Measurements from ENCODE around the gene ACVR1.

DNA sequence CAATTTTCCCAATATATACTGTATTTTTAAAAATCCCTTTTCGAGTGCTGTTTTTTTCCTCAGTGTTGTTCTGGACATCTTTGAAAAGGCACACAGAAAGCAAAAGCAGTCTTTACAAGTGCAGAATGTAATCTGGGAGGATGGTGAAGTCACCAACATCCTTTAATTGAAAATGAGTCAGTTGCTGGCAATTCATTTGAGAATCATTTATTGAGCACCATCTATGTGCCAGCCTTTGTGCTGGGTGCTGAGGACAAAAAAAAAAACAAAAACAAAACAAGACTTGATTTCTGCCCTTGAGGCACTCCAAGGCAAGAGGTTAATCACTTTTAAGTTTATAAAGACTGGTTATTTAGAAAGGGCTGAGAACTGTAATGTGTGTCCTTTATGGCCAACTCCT lies 46.7 kb upstream of the ACVR1 start:
- TF ChIP-seq POLR2AphosphoS5 (IDR thresholded peaks at IDR 0.05; ENCODE audit: insufficient read depth, low read depth, low read length) (no peak), POLR2A (IDR thresholded peaks at IDR 0.05; ENCODE audit: low read depth, low read length) (no peak), JUN (IDR thresholded peaks at IDR 0.05; ENCODE audit: borderline replicate concordance, insufficient read depth, insufficient read length, low read depth) (no peak), MYC (IDR thresholded peaks at IDR 0.05; ENCODE audit: low read depth, low read length) (no peak), EZH2 (IDR thresholded peaks at IDR 0.05; ENCODE audit: borderline replicate concordance, low read depth, low read length, severe bottlenecking) (no peak)
- TF ChIP-seq, protein P1, sequence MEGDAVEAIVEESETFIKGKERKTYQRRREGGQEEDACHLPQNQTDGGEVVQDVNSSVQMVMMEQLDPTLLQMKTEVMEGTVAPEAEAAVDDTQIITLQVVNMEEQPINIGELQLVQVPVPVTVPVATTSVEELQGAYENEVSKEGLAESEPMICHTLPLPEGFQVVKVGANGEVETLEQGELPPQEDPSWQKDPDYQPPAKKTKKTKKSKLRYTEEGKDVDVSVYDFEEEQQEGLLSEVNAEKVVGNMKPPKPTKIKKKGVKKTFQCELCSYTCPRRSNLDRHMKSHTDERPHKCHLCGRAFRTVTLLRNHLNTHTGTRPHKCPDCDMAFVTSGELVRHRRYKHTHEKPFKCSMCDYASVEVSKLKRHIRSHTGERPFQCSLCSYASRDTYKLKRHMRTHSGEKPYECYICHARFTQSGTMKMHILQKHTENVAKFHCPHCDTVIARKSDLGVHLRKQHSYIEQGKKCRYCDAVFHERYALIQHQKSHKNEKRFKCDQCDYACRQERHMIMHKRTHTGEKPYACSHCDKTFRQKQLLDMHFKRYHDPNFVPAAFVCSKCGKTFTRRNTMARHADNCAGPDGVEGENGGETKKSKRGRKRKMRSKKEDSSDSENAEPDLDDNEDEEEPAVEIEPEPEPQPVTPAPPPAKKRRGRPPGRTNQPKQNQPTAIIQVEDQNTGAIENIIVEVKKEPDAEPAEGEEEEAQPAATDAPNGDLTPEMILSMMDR (IDR thresholded peaks at IDR 0.05; ENCODE audit: extremely low read depth in 1 of 2, insufficient read depth in 1 of 2, low read depth in 1 of 2, low read length in 2 of 2), result no peak
- TF ChIP-seq, protein P2, sequence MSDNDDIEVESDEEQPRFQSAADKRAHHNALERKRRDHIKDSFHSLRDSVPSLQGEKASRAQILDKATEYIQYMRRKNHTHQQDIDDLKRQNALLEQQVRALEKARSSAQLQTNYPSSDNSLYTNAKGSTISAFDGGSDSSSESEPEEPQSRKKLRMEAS (IDR thresholded peaks at IDR 0.05; ENCODE audit: insufficient read depth, insufficient read length), result no peak

All from endothelial cell of umbilical vein (primary cell).